HUES48 (cell line): ENCODE data around the gene ACAP1.
"Not testable (repeated sequence)": the region's sequence is repeated elsewhere in the genome, so short reads cannot be mapped to it uniquely, and the experiment has no call there.

Experiments
- H3K27ac ChIP-seq: one replicate; pipeline ENCODE4 v1.7.0; 2013; ENCODE audit warnings: low read depth, low read length, inconsistent platforms
- H3K27me3 ChIP-seq: 2 replicates; pipeline ENCODE4 v1.6.1; 2013; ENCODE audit warnings: mild to moderate bottlenecking, low read length; ENCODE audit not compliant: control insufficient read depth, insufficient read depth
- H3K36me3 ChIP-seq: 2 replicates; pipeline ENCODE4 v1.6.1; 2013; ENCODE audit warnings: low read length; ENCODE audit not compliant: control insufficient read depth, insufficient read depth
- H3K4me1 ChIP-seq: 2 replicates; pipeline ENCODE4 v1.6.1; 2013; ENCODE audit warnings: mild to moderate bottlenecking, low read length; ENCODE audit not compliant: control insufficient read depth, insufficient read depth
- H3K4me3 ChIP-seq: 2 replicates; pipeline ENCODE4 v1.5.1; 2013; ENCODE audit warnings: mild to moderate bottlenecking, low read depth, low read length
- H3K9ac ChIP-seq: 2 replicates; pipeline ENCODE4 v1.6.1; 2013; ENCODE audit warnings: mild to moderate bottlenecking, low read depth, low read length, moderate library complexity
- H3K9me3 ChIP-seq: 2 replicates; pipeline ENCODE4 v1.6.1; 2013; ENCODE audit warnings: low read length; ENCODE audit not compliant: control insufficient read depth, insufficient read depth

The ACAP1 gene

DNA sequence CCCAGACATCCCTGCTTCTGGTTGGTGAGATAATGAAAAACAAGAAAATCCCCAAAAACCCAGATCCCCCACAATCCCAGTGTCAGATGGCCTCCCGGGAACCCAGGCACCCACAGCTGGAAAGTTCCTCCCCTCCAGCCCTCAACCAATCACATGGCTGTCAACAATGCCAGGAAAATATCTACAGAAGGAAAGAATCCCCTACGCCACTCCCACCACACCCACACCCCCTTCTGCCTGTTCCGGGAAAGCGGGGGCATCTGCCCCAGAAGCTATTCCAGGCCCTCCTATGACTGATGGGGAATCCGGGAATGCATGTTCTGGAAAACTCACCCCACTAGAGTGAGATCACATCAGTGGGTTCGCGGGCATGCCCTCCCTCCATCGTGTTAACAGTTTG, 20.4 kb downstream of the ACAP1 start:
- Histone ChIP-seq H3K27me3 (no peaks in the 10 kb centered on the region), H3K27ac (no peak overlapping the region), H3K4me3 (0 out of 2 replicates have a peak overlapping the region, but pooled peaks have one; percentile 49), H3K9ac (no peak overlapping the region), H3K36me3 (no peaks in the 10 kb centered on the region), H3K4me1 (peaks cover 5% of the 10 kb centered on the region; the same call in 1 of the 2 replicates), H3K9me3 (no peaks in the 10 kb centered on the region)

DNA sequence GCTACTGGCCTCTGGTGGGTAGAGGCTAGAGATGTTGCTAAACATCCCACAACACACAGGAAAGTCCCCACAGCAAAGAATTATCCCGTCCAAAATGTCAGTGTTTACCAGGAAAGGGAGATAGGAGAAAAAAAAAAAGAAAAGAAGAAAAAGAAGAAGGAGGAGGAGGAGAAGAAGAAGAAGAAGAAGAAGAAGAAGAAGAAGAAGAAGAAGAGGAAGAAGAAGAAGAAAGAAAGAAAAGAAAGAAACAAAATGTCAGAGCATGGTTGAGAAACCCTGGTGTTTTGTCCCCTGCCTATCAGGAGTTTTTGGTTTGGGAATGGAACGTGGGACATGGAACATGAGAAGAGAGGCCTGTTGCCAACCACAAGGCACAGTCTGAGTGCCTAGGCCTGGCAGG, 21.1 kb downstream of the ACAP1 start:
- Histone ChIP-seq H3K4me1 (peaks cover 5% of the 10 kb centered on the region; the same call in 1 of the 2 replicates), H3K9me3 (no peaks in the 10 kb centered on the region), H3K27me3 (no peaks in the 10 kb centered on the region), H3K36me3 (no peaks in the 10 kb centered on the region), H3K27ac (no peak overlapping the region), H3K4me3 (no peak overlapping the region), H3K9ac (no peak overlapping the region)

DNA sequence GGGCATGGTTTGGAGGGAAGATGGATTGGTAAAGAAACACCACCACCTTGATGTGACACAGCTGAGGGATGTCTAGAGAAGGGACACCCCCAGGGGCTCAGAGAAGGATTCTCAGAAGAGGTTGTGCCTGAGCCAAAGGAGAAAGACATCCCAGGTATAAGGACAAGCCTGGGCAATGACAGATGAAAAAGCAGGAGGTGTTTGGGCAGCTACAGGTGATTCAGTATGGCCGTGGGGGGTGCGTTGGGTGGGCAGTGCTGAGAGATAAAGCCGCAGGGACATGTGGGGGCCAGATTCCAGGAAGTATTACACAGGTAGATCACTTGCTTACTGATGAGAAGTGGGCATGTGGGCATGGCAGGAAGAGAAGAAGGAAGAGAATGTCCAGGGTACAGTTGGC, 25.6 kb downstream of the ACAP1 start:
- Histone ChIP-seq H3K4me3 (no peak overlapping the region), H3K4me1 (no peaks in the 10 kb centered on the region), H3K9me3 (no peaks in the 10 kb centered on the region), H3K27ac (no peak overlapping the region), H3K27me3 (no peaks in the 10 kb centered on the region), H3K9ac (no peak overlapping the region), H3K36me3 (no peaks in the 10 kb centered on the region)

DNA sequence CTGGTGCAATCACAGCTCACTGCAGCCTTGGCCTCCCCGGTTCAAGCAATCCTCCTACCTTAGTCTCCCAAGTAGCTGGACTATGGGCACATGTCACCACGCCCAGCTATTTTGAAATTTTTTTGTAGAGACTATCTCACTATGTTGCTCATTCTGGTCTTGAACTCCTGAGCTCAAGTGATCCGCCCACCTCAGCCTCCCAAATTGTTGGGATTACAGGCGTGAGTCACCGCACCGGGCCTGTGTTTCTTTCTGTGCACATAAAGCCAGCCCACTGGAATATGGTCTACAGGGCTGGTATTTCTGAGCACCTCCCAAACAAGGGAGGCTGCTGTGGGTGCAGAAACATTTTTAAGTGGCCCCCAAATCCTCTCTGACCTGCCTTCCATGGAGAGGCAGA, 27.0 kb downstream of the ACAP1 start:
- Histone ChIP-seq H3K9ac (no peak overlapping the region), H3K27ac (no peak overlapping the region), H3K4me1 (peaks cover 2% of the 10 kb centered on the region), H3K36me3 (no peaks in the 10 kb centered on the region), H3K9me3 (no peaks in the 10 kb centered on the region), H3K27me3 (no peaks in the 10 kb centered on the region), H3K4me3 (no peak overlapping the region)

DNA sequence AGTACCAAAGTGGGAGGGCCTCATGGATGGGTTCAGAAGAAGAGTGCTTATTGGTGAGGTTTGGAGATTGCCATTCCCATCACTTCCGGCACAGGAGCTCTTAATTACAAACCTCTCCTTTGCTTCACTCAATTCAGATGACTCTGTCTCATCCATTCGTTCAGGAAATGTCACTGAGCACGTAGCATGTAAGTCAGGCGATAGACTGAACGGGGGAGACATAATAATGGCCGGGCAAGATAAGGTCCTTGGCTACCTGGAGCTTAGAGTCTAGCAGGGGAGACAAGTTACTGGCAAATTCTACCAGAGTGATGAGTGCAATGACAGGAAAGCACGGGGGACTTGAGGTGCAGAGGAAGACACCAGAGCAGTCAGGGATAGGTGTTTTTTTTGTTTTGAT, 29.6 kb downstream of the ACAP1 start:
- not testable (repeated sequence) for H3K27ac ChIP-seq, H3K4me1 ChIP-seq, H3K9me3 ChIP-seq, H3K9ac ChIP-seq, H3K27me3 ChIP-seq, H3K36me3 ChIP-seq, H3K4me3 ChIP-seq

DNA sequence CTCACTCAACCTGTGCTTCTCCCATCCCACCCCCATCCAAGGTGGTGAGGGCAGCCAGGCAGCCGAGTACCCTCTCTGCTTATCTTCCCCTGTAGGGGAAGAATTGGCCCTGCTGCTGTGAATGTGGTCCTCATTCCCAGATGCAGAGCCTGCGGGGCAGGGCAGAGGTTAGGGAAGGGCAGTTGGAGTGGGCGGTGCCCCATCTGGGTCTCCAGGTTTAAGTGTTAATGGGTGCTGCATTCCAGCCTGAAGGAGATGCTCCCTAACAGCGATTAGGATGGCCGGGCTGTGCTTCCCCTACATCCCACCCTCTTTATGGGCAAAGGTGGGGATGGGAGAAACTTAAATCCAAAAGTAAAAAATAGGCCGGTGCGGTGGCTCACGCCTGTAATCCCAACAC, 30.8 kb downstream of the ACAP1 start:
- Histone ChIP-seq H3K9ac (no peak overlapping the region), H3K9me3 (no peaks in the 10 kb centered on the region), H3K4me1 (peaks cover 4% of the 10 kb centered on the region), H3K4me3 (no peak overlapping the region), H3K36me3 (no peaks in the 10 kb centered on the region), H3K27me3 (no peaks in the 10 kb centered on the region), H3K27ac (no peak overlapping the region)

DNA sequence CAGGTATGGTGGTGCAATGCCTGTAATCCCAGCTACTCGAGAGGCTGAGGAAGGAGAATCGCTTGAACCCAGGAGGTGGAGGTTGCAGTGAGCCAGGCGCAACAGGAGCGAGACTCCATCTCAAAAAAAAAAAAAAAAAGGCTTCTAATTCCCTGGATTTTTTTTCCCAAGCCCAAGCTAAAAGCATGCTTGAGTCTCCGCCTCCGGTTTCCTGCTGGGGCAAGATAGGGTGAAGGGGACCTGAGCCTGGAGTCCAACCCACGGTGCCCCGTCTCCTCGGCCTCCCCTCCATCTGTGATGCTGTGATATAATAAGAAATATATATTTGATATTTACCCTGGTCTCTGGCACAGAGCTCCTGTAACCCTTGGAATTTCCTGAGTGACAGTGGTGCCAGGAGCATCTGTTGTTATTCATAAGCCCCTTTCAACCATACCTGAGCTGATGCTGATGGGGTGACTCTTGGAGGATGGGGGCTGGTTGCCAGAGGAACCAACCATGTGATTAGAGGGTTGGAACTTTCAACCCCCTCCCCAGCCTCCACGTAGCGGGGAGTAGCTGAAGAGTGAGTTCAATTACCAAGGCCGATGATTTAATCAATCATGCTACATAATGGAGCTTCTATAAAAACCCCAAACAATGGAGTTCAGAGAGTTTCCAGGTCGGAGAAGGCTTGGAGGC, 31.7 kb downstream of the ACAP1 start:
- Histone ChIP-seq H3K9me3 (no peaks in the 10 kb centered on the region), H3K4me1 (peaks cover 4% of the 10 kb centered on the region), H3K9ac (no peak overlapping the region), H3K36me3 (no peaks in the 10 kb centered on the region), H3K27me3 (no peaks in the 10 kb centered on the region), H3K27ac (no peak overlapping the region), H3K4me3 (no peak overlapping the region)

DNA sequence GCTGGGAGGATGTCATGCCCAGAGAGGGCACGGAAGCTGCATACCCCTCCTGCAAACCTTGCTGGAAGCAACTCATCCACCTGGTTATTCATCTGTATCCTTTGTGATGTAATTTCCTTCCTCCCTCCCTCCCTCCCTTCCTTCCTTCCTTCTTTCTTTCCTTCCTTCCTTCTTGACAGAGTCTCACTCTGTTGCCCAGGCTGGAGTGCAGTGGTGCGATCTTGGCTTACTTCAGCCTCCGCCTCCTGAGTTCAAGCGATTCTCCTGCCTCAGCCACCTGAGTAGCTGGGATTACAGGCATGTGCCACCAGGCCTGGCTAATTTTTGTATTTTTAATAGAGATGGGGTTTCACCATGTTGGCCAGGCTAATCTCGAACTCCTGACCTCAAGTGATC, 32.3 kb downstream of the ACAP1 start:
- H3K4me1 ChIP-seq, H3K36me3 ChIP-seq, H3K27me3 ChIP-seq, H3K27ac ChIP-seq, H3K9ac ChIP-seq, H3K9me3 ChIP-seq, H3K4me3 ChIP-seq: not testable (repeated sequence)

DNA sequence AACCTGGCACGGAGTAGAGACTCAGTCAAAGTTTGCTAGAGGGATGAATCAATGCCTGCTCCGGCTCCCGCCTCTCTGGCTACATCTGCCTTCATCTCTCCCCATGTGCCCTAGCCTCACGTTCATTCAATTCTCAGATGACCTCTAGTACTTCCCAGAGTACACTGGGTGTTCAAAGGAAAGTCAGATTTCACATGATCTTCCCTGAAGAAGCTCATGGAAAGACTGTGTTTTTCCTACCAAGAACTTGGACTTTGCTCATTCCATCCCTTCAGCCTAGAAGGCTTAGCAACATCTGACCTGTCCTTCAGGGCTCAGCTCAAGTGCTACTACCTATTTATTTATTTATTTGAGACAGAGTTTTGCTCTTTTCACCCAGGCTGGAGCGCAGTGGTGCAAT, 33.5 kb downstream of the ACAP1 start:
- Histone ChIP-seq H3K4me1 (peaks cover 4% of the 10 kb centered on the region), H3K27me3 (no peaks in the 10 kb centered on the region), H3K9me3 (no peaks in the 10 kb centered on the region), H3K36me3 (no peaks in the 10 kb centered on the region), H3K27ac (no peak overlapping the region), H3K4me3 (no peak overlapping the region), H3K9ac (no peak overlapping the region)

DNA sequence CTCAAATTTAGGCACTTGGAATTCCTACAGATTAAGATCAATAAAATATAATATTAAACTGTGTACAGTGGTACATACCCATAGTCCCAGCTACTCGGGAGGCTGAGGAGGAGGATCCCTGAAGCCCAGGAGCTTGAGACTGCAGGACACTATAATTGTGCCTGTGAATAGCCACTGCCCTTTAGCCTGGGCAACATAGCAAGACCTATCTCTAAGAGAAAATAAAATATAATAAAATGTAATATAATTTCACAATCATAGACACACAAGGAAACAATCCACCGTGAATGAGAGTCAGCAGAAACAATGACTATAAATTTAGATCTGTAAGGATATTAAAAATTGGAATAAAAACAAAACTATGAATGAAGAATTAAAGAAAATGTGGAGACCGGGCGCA, 34.5 kb downstream of the ACAP1 start:
- no peak overlapping the region for H3K4me3 ChIP-seq
- no peaks in the 10 kb centered on the region for H3K9me3 ChIP-seq
- H3K27me3 ChIP-seq, result no peaks in the 10 kb centered on the region
- H3K4me1 ChIP-seq, result peaks cover 4% of the 10 kb centered on the region
- H3K9ac ChIP-seq, result no peak overlapping the region
- H3K36me3 ChIP-seq, result no peaks in the 10 kb centered on the region
- no peak overlapping the region for H3K27ac ChIP-seq

DNA sequence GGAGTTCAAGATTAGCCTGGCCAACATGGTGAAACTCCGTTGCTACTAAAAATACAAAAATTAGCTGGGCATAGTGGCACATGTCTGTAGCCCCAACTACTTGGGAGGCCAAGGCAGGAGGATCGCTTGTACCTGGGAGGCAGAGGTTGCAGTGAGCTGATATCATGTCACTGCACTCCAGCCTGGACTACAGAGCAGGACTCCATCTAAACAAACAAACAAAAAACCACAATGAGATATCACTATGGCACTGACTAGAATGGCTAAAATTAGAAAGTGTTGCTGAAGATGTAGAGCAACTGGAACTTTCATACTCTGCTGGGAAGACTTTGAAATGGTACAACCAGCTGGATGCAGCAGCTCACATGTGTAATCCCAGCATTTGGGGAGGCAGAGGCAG, 38.0 kb downstream of the ACAP1 start:
- H3K4me1 ChIP-seq, result no peaks in the 10 kb centered on the region
- no peaks in the 10 kb centered on the region for H3K9me3 ChIP-seq
- H3K9ac ChIP-seq, result no peak overlapping the region
- H3K36me3 ChIP-seq, result no peaks in the 10 kb centered on the region
- H3K27me3 ChIP-seq, result peaks cover 3% of the 10 kb centered on the region; the same call in 1 of the 2 replicates
- H3K4me3 ChIP-seq, result no peak overlapping the region
- no peak overlapping the region for H3K27ac ChIP-seq
